Measurements from ENCODE around the gene BCKDK. TPM values are rescaled to one million over a fixed set of nuclear protein-coding genes. Genes with fewer than 3 reads are reported as not detected.

The BCKDK gene
- total RNA-seq, 2 experiments from 2014 or later: 39.0 to 40.4 TPM

GRCh38 chr16:31064882-31065461 is 43.2 kb upstream of the BCKDK start:
- Histone ChIP-seq H2AFZ (ENCODE audit: low read length) (no peak overlapping the region), H3K9me3 (ENCODE audit: low read length) (no peaks in the 10 kb centered on the region), H3K4me1 (ENCODE audit: insufficient read depth, low read length, poor library complexity, severe bottlenecking) (no peaks in the 10 kb centered on the region), H3K27ac (ENCODE audit: low read depth, low read length, poor library complexity, severe bottlenecking) (no peak overlapping the region), H3K9me2 (ENCODE audit: insufficient read depth, low read length) (no peaks in the 10 kb centered on the region), H3K79me2 (ENCODE audit: insufficient read depth, low read depth, low read length) (peaks cover 8% of the 10 kb centered on the region; the same call in 1 of the 2 replicates), H4K20me1 (ENCODE audit: insufficient read depth, low read length) (no peaks in the 10 kb centered on the region), H3K36me3 (ENCODE audit: insufficient read depth, low read length) (peaks cover 38% of the 10 kb centered on the region), H3K4me3 (ENCODE audit: low read depth, low read length, poor library complexity, severe bottlenecking) (no peak overlapping the region), H3K4me2 (ENCODE audit: low read length) (no peak overlapping the region)
- POLR2A ChIA-PET: no interaction called here
- CTCF ChIA-PET (ENCODE audit: unreplicated experiment): no interaction called here
- intact Hi-C loops (cut with micrococcal nuclease; ENCODE audit: unreplicated experiment): no loop called here
- BruUV-seq (replicated peaks): no TSS peak
- TF ChIP-seq CTCF (conservative IDR thresholded peaks at IDR 0.05; ENCODE audit: low read length) (no peak), EZH2phosphoT487 (IDR thresholded peaks at IDR 0.05; ENCODE audit: borderline replicate concordance, low read depth, low read length) (no peak)
- DNase-seq (ENCODE audit: low spot score): no peak

- TF ChIP-seq CTCF (conservative IDR thresholded peaks at IDR 0.05; ENCODE audit: low read length) (no peak), EZH2phosphoT487 (IDR thresholded peaks at IDR 0.05; ENCODE audit: borderline replicate concordance, low read depth, low read length) (no peak)
- no peak overlapping the region for H2AFZ ChIP-seq (ENCODE audit: low read length)
- H3K4me3 ChIP-seq (ENCODE audit: low read depth, low read length, poor library complexity, severe bottlenecking): no peak overlapping the region
- no peak for DNase-seq (ENCODE audit: low spot score)
- peaks cover 16% of the 10 kb centered on the region for H3K36me3 ChIP-seq (ENCODE audit: insufficient read depth, low read length)
- BruUV-seq (replicated peaks): no TSS peak
- H3K4me1 ChIP-seq (ENCODE audit: insufficient read depth, low read length, poor library complexity, severe bottlenecking): peaks cover 8% of the 10 kb centered on the region
- peaks cover 30% of the 10 kb centered on the region for H3K79me2 ChIP-seq (ENCODE audit: insufficient read depth, low read depth, low read length)
- H3K9me3 ChIP-seq (ENCODE audit: low read length): no peaks in the 10 kb centered on the region
- H3K27ac ChIP-seq (ENCODE audit: low read depth, low read length, poor library complexity, severe bottlenecking): no peak overlapping the region
- CTCF ChIA-PET (ENCODE audit: unreplicated experiment): no interaction called here
- POLR2A ChIA-PET: interaction anchor here (1.0 kb wide), 1 partner anchor 25 kb away, joined by 5 read pairs; no protein-coding TSS in a partner anchor
- no peaks in the 10 kb centered on the region for H4K20me1 ChIP-seq (ENCODE audit: insufficient read depth, low read length)
- no peaks in the 10 kb centered on the region for H3K9me2 ChIP-seq (ENCODE audit: insufficient read depth, low read length)
- intact Hi-C loops (cut with micrococcal nuclease; ENCODE audit: unreplicated experiment): no loop called here
- no peak overlapping the region for H3K4me2 ChIP-seq (ENCODE audit: low read length)
These were observed 40.8 kb upstream of the BCKDK start for GRCh38 chr16:31067342-31067741.

GRCh38 chr16:31071861-31072260 is 36.3 kb upstream of the BCKDK start:
- no TSS peak for BruUV-seq (replicated peaks)
- H3K9me3 ChIP-seq (ENCODE audit: low read length): no peaks in the 10 kb centered on the region
- no peaks in the 10 kb centered on the region for H3K9me2 ChIP-seq (ENCODE audit: insufficient read depth, low read length)
- ChIA-PET CTCF (ENCODE audit: unreplicated experiment) (no interaction called here), POLR2A (interaction anchor here (0.7 to 1.5 kb wide), 2 partner anchors 26 to 70 kb away, joined by 3 read pairs; no protein-coding TSS in a partner anchor)
- peaks cover 58% of the 10 kb centered on the region for H3K79me2 ChIP-seq (ENCODE audit: insufficient read depth, low read depth, low read length)
- peak overlapping the region; percentile 88 for H3K4me3 ChIP-seq (ENCODE audit: low read depth, low read length, poor library complexity, severe bottlenecking)
- no peak overlapping the region for H2AFZ ChIP-seq (ENCODE audit: low read length)
- no peaks in the 10 kb centered on the region for H4K20me1 ChIP-seq (ENCODE audit: insufficient read depth, low read length)
- no peak for DNase-seq (ENCODE audit: low spot score)
- TF ChIP-seq EZH2phosphoT487 (IDR thresholded peaks at IDR 0.05; ENCODE audit: borderline replicate concordance, low read depth, low read length) (no peak), CTCF (conservative IDR thresholded peaks at IDR 0.05; ENCODE audit: low read length) (no peak)
- peaks cover 15% of the 10 kb centered on the region for H3K4me1 ChIP-seq (ENCODE audit: insufficient read depth, low read length, poor library complexity, severe bottlenecking)
- H3K4me2 ChIP-seq (ENCODE audit: low read length): peak overlapping the region; percentile 95
- peaks cover 10% of the 10 kb centered on the region for H3K36me3 ChIP-seq (ENCODE audit: insufficient read depth, low read length)
- intact Hi-C loops (cut with micrococcal nuclease; ENCODE audit: unreplicated experiment): loop anchor here (5.0 kb wide), 2 partner anchors 75 to 115 kb away; partner anchors contain the start of gene SETD1A
- H3K27ac ChIP-seq (ENCODE audit: low read depth, low read length, poor library complexity, severe bottlenecking): no peak overlapping the region
